ENCODE measurements around the gene S100P.

- TF ChIP-seq YY1 (IDR thresholded peaks at IDR 0.05; ENCODE audit: insufficient read depth, insufficient read length), result no peak
- no peak for TF ChIP-seq ZNF274 (IDR thresholded peaks at IDR 0.05; ENCODE audit: low read depth, low read length)
- no peak for TF ChIP-seq SUZ12 (IDR thresholded peaks at IDR 0.05; ENCODE audit: extremely low read depth, insufficient read depth, insufficient read length)
Observed at GRCh38 chr4:6644792-6645530, 48.7 kb upstream of the S100P start.

Measured in NT2/D1 (cell line).